Cortex of kidney (tissue), 1 donor: ENCODE data around the gene ANKRD44.

ENCODE experiments used
- DNase-seq: peaks from one replicate; lab custom pipeline; 2025; lab: John Stamatoyannopoulos, UW

ANKRD44 gene

GRCh38 chr2:197286805-197287595 lies 23.6 kb downstream of the ANKRD44 start:
- no peak for DNase-seq

- no peak for DNase-seq
Measured at GRCh38 chr2:197285361-197285760, 25.2 kb downstream of the ANKRD44 start.

GRCh38 chr2:197284956-197285355 lies 25.6 kb downstream of the ANKRD44 start:
- no peak for DNase-seq

- no peak for DNase-seq
Measured at GRCh38 chr2:197281421-197281820, 29.2 kb downstream of the ANKRD44 start.

GRCh38 chr2:197280015-197280702 lies 30.4 kb downstream of the ANKRD44 start:
- no peak for DNase-seq

- no peak for DNase-seq
Measured at GRCh38 chr2:197278799-197279763, 31.5 kb downstream of the ANKRD44 start.

GRCh38 chr2:197277794-197278193 lies 32.8 kb downstream of the ANKRD44 start:
- DNase-seq, result no peak

GRCh38 chr2:197276156-197276555 lies 34.4 kb downstream of the ANKRD44 start:
- DNase-seq, result no peak

GRCh38 chr2:197274937-197275336 lies 35.6 kb downstream of the ANKRD44 start:
- DNase-seq, result no peak

GRCh38 chr2:197274349-197274748 lies 36.2 kb downstream of the ANKRD44 start:
- DNase-seq, result no peak

- DNase-seq, result no peak
Measured at GRCh38 chr2:197273485-197273884, 37.1 kb downstream of the ANKRD44 start.

- DNase-seq, result no peak
Measured at GRCh38 chr2:197270601-197271000, 40.0 kb downstream of the ANKRD44 start.

- no peak for DNase-seq
Measured at GRCh38 chr2:197269815-197270214, 40.8 kb downstream of the ANKRD44 start.

- DNase-seq, result no peak
Measured at GRCh38 chr2:197268786-197269584, 41.6 kb downstream of the ANKRD44 start.

- no peak for DNase-seq
Measured at GRCh38 chr2:197266477-197266876, 44.1 kb downstream of the ANKRD44 start.

- DNase-seq, result no peak
Measured at GRCh38 chr2:197265924-197266323, 44.7 kb downstream of the ANKRD44 start.

GRCh38 chr2:197265036-197265435 lies 45.5 kb downstream of the ANKRD44 start:
- no peak for DNase-seq

- DNase-seq, result no peak
Measured at GRCh38 chr2:197264332-197264731, 46.2 kb downstream of the ANKRD44 start.

GRCh38 chr2:197263077-197263476 lies 47.5 kb downstream of the ANKRD44 start:
- no peak for DNase-seq

GRCh38 chr2:197261808-197262226 lies 48.8 kb downstream of the ANKRD44 start:
- DNase-seq, result no peak

GRCh38 chr2:197259470-197259999 lies 51.0 kb downstream of the ANKRD44 start:
- no peak for DNase-seq
